GM18951 (cell line): ENCODE data around the gene OSBPL3.
"Not testable (repeated sequence)": the region's sequence is repeated elsewhere in the genome, so short reads cannot be mapped to it uniquely, and the experiment has no call there.

Experiments
- POLR2A ChIP-seq: IDR thresholded peaks from 4 replicates; pipeline ENCODE4 v1.6.1; 2011; ENCODE audit warnings: mild to moderate bottlenecking; ENCODE audit not compliant: insufficient read length, insufficient read depth; ENCODE audit errors: extremely low read depth
- in situ Hi-C: fragments of 300-500 bp; cut with MboI; formaldehyde crosslinking; loops from one replicate; pipeline ENCODE4 v1.12.0; 2022; ENCODE audit warnings: low sequenced_read_pairs, mixed read lengths, inconsistent platforms; ENCODE audit not compliant: unreplicated experiment

The OSBPL3 gene

DNA sequence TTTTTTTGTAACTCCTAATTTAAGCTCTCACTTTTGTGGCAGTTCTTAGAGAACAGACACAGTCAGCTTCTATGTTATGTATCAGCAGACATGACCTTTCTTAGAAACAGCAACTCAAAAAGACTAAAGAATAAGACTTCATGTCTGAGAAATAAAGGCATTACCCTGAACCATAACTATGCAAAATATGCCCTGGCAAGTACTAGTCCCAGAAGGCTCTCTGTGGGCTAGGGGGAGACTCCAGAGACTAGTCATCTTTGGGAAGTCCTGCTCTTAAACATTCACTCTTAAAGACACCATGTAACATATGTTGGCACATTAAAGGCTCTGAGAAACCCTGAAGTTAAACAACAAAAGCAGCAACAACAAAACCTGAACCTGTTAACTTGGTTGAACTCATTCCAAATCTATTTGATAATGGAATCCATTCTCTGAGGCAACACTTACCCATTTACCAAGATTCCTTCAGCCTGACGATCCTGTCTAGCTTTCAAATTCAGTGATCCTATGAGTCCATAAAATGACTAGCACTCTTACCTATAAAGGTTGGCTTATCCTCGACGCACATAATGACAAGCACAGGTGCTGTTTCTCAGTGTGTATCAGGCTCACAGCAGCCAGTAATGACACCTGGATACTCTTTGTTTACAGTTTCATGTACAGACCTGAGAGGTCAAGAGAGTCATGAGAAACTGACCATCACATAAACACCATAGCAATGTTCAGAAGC is 62.3 kb downstream of the OSBPL3 start:
- in situ Hi-C loops = no loop called here
- TF ChIP-seq POLR2A = no peak

DNA sequence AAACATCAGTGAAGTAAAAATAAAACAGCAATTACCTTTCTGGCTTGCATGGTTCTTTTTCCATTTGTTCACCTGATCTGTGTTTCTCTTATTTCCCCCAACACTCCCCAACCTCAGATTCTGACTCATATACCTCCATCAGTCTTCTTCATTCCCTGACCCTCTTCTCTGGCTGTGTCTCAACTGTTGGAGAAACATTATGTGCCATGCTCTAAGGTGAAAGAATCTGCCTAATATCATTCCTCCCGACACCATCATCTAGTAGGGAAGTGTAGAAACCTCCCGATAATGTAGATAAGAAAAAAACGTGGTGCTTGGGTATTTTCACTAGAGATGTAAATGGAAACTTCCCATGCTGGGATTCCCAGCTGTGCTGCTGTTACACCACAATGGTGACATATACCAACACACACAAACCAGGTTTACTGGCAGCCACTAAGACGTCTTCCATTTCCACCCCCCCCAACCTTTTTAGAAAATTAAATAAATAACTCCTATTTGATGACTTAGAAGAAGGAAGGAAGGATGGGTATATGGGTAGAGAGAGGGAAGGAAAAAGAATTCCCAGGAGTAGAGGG is 63.4 kb downstream of the OSBPL3 start:
- in situ Hi-C loops = no loop called here
- no peak for TF ChIP-seq POLR2A

DNA sequence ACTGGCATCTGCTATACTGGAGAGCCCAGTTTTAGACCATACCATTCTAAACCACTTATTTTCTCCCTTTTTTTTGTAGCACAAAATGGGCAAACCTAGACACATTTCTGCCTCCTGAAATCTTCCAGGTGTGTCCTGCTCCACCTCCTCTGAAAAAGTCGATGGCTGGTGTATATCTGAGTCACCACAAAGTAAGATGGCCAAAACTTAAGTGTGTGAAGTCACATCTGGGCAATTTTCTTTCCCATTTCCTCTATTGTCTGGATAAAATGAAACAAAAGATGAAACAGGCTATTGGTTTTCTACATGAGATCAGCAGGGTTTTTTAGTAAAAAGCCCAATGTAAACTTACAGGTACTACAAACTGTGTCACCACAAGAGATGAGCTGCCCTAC is 65.5 kb downstream of the OSBPL3 start:
- in situ Hi-C loops = no loop called here
- TF ChIP-seq POLR2A = no peak

DNA sequence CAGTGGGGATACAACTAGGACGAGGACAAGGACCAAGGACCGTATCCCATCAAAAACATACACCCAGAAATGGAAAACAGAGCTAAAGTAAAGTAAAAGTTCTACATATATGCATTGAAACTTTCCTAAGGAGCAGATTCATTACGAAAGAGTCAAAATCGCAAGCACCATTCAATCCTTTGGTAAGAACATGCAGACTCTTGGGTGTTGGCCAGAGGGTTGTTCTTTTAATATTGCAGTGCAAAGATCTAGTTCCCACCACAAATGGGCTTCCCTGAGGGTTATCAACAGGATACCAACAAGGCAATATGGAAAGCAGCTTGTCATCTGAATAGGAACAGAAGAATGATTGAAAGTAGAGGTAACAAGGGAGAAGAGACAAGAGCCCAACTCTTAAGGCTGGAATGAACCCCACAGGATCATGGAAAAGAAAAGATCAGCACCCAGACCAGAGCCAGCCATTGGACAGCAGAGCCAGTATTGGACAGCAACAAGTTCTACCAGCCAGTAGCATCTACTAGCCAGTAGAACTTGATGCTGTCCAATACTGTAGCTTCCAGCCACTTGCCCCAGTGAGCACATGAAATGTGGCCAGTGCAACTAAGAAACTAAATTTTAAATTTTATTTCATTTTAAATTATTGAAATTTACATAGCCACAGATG is 66.0 kb downstream of the OSBPL3 start:
- no peak for TF ChIP-seq POLR2A
- in situ Hi-C loops = no loop called here

DNA sequence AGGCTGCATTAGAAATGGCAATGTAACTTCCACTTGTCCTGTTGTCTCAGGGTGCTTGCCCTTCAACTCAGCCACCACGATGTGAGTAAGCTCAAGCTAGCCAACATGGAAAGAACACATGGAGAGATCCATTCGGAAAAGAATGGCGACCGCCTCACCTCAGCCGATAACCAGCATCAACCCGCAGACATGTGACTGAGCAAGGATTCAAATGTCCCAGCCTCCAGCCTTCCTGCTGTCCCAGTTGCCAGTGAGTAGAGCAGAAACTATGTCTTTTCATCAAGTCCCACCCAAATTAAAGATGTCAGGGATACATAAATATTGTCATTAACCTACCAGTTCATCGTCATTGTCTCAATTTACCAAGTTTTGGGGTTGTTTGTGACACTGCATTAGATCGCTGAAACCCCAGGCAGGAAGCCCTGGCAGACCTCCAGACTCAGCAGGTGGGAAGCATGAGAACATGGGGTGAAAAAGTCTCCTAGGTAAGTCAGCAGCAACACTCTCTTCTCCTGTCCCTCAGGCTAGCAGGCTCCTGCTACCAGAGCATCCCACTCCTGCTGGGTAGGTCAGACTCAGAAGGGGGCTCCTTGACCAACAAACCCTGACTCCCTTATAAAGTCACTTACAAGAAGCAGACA is 67.0 kb downstream of the OSBPL3 start:
- in situ Hi-C loops = no loop called here
- TF ChIP-seq POLR2A = no peak

DNA sequence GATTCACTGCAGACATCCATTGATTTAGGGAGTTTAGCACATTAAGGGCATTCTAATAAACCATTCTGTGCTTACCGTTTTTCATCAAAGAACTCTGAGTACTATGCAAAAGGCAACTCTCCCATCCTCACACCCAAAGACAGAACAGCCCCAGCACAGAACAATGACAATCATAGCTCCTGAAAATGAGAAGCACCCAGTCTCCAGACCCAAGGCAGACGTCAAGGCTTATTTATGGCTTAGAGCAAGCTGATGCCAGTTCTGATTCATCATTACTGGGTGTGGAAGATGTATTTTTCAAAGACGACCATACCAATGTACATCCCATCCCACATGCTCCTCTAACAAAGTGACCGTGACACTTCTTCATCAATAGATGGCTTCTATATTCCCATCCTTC is 67.6 kb downstream of the OSBPL3 start:
- in situ Hi-C loops = no loop called here
- no peak for TF ChIP-seq POLR2A

DNA sequence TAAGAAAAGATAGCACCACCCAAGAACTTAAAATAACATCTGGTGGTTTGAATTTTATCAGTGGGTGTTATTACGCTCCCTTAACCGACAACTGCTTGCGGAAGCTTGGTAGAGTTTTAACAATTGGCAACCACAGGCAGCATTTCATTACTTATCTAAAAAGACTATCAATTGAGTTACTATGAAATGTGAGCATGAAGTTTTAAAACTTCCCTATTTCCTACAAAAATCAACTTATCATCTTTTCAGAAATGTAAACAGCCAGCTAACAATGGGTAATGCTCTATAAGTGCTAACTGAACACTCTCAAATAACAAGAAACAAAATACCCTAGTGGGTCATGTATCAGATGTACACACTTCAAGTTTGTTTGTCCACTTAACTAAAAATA is 68.8 kb downstream of the OSBPL3 start:
- in situ Hi-C loops = no loop called here
- TF ChIP-seq POLR2A = no peak

DNA sequence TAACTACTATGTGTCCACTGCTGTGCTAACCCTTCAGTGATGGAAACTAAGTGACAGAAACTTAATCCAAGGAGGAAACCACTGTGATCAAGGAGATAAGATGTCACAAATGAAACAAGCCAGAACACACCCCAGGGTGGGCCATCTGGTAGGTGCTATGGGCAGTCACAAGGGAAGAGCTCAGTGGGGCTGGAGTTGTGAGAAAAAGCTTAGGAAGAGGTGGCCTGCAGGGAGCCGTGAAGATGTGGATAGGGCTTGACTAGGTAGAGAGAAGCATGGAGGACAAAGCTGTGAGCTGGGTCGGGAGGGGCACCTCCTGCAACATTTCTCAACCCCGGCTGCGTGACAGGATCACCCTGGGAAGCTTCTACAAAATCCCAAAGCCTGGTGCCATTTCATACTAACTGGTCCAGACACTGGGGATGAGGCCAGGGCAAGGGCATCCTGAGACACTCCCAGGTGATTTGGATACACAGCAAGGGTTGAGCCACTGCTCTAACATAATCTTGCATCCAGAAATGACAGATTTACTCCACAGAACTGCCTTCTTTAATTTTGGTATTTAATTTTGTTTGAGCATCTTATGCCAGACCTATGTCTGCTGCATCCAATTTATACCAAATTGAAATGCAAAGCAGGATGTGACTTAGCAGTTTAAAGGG is 69.3 kb downstream of the OSBPL3 start:
- in situ Hi-C loops = no loop called here
- peak; percentile 43 for TF ChIP-seq POLR2A

DNA sequence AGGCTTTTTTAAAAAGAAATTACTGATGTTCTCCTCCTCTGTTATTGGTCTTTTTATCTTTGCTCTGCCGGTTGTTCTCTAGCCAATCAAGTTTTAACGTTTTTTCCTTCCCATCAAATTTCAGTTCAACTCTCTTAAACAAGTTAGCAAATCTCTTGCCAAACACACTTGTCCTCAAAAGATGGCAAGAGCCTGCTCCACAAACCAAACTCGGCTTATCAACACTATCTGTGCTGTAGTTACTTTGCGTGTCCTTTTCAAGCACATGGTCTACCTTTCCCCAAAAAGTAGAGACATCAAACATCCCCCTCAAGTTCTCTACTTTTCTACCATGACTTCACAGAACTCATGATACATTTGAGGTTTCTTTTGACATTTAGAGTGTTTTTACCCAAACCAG is 71.3 kb downstream of the OSBPL3 start:
- in situ Hi-C loops = no loop called here
- TF ChIP-seq POLR2A = no peak

DNA sequence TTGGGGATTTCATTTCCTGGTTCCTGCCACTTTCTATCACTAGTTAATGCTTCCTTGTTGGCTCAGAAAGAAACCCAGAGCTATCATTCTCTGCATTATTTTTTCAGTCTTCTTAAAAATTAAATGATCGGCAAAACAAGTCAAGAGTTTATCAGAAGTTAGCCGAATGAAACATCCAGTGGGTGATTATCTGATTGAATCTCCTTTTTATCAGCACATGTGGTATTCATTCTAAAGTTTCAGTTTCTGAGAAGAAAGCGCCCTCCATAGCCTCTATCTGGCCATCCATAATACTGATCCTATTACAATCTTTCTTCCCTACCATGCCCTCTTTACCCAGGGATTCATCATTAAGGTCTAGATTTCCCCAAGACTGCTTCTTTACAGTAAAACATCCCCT is 71.8 kb downstream of the OSBPL3 start:
- in situ Hi-C loops = no loop called here
- no peak for TF ChIP-seq POLR2A

DNA sequence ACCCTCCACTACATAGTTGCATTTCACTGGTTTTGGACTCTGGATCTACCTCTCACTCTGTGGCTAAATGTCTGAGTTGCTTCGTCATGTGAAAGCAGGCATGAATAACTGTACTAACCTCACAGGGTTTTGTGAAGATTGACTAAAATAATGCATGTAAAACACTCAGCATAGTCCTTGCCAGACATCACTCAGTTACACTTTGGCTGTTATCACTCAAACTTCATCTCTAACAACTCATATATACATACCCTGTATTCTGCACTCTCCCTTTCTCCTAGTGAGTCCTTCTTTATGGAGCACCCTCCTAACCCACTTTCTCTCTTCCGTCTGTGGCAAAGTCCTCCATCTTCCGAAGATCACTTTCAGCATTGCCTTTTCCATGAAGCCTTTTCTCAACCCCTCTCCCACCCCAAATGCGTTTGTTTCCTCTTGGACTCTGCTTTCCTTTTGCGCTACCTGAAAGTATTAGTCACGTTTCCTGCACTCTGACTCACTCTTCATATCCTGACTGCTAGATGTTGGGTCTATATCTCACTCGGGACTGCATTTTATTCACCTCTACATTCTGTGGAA is 72.6 kb downstream of the OSBPL3 start:
- in situ Hi-C loops = no loop called here
- TF ChIP-seq POLR2A = no peak

DNA sequence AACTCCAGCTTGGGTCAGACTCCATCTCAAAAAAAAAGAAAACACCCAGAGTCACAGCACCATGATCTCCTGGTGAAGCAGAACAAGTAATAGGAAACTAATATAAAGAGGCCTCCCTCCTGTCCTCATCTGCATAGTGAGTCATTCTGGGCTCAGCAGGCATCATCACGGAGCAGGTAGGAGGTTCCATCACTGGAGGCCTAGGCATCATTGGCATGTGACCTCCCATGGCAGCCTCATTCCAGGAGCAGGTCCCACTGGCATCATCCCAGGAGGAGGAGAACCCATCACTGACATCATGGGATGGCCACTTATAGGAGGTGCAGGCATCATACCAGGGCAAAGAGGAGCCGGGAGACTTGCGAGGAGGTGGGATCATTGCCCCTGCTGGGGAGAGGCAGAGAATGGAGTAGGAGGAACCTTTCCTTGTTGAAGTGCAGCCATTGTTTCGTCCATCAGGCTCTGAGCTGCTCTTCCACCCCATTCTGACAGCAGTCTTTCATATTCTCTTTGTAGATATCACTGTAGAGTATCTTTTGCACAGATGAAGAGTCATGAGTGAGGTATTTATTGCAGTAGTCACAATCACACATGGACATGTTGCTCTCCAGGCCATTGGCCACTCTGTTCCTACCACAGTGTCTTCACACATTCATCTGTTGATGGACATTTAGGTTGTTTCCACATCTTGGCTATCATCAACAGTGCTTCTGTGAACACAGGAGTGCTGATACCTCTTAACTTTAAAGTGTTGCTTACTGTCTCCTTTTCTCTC is 73.8 kb downstream of the OSBPL3 start:
- no peak for TF ChIP-seq POLR2A
- in situ Hi-C loops = no loop called here

DNA sequence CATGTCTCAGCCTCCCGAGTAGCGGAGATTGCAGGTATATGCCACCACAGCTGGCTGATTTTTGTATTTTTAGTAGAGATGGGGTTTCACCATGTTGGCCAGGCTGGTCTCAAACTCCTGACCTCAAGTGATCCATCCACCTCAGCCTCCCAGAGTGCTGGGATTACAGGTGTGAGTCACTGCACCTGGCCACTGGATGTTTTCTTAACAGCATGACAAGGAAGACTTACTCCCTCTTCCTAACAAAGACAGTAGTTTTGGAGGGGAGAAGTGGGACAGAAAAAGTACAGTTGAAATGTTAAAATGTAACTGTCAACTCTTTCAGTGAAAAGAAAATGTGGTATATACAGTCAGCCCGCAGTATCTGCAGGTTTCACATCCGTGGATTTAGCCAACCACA is 76.0 kb downstream of the OSBPL3 start:
- in situ Hi-C loops = not testable (repeated sequence)
